Measurements from ENCODE around the gene MYL5.

DNA sequence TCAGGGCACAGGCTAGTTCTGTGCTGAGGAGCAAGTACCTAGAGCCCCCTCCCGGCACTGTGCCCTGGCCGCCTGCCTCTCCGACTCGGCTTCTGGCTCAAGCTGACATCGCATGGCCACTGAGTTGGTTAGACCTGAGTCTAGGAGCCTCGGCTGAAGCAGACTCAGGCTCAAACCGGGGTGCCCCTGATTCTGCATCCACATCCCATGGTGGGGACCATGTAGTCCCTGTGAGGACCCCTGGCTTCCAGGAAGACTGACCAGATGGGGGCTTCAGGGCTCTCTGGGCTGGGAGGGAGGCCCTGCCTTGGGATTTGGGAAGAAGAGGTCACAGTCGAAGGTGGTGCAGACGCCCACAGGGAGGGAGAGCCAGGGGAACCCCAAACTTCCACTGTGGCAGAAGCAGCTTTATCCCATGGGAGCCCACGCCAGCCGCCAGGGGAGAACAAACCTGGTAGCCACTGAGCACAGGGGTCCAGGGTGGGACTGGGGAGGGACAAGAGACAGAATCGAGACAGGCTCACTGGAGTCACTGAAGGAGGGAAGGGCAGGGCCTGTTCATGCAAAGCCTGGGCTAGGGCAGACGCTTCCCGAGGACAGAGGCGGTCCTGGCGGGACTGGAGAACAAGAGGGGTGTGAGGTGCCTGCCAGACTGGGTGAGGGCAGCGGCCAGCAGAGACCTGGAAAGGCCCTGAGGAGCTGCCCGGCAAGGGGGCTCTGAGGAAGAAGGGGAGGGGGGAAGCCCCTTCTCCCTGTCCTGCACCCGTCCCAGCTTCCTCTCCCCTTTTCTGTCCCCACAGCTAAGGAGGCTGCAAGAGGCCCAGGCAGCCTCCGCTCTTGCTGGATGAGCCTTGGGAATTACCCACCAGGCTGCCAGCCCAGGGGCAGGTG, 47.9 kb upstream of the MYL5 start:
- TF ChIP-seq TCF7 (IDR thresholded peaks at IDR 0.05; ENCODE audit: borderline replicate concordance) (no peak), ZNF24 (IDR thresholded peaks at IDR 0.05) (no peak)
- TF ChIP-seq, protein P1, sequence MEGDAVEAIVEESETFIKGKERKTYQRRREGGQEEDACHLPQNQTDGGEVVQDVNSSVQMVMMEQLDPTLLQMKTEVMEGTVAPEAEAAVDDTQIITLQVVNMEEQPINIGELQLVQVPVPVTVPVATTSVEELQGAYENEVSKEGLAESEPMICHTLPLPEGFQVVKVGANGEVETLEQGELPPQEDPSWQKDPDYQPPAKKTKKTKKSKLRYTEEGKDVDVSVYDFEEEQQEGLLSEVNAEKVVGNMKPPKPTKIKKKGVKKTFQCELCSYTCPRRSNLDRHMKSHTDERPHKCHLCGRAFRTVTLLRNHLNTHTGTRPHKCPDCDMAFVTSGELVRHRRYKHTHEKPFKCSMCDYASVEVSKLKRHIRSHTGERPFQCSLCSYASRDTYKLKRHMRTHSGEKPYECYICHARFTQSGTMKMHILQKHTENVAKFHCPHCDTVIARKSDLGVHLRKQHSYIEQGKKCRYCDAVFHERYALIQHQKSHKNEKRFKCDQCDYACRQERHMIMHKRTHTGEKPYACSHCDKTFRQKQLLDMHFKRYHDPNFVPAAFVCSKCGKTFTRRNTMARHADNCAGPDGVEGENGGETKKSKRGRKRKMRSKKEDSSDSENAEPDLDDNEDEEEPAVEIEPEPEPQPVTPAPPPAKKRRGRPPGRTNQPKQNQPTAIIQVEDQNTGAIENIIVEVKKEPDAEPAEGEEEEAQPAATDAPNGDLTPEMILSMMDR (IDR thresholded peaks at IDR 0.05 in 2 of 3, conservative IDR thresholded peaks at IDR 0.05 in 1 of 3; ENCODE audit: control insufficient read depth in 2 of 3, extremely low read depth in 1 of 3, insufficient read depth in 1 of 3, low read depth in 3 of 3, low read length in 3 of 3): no peak

All from GM12878 (cell line).